Kasumi-1 (cell line): Measurements from ENCODE around the gene HAGH.
"Not testable (repeated sequence)": the region's sequence is repeated elsewhere in the genome, so short reads cannot be mapped to it uniquely, and the experiment has no call there.

ENCODE experiments used
- DNase-seq, 2 experiments: peaks; one replicate each; lab custom pipeline; 2025; lab: John Stamatoyannopoulos, UW

HAGH gene

DNA sequence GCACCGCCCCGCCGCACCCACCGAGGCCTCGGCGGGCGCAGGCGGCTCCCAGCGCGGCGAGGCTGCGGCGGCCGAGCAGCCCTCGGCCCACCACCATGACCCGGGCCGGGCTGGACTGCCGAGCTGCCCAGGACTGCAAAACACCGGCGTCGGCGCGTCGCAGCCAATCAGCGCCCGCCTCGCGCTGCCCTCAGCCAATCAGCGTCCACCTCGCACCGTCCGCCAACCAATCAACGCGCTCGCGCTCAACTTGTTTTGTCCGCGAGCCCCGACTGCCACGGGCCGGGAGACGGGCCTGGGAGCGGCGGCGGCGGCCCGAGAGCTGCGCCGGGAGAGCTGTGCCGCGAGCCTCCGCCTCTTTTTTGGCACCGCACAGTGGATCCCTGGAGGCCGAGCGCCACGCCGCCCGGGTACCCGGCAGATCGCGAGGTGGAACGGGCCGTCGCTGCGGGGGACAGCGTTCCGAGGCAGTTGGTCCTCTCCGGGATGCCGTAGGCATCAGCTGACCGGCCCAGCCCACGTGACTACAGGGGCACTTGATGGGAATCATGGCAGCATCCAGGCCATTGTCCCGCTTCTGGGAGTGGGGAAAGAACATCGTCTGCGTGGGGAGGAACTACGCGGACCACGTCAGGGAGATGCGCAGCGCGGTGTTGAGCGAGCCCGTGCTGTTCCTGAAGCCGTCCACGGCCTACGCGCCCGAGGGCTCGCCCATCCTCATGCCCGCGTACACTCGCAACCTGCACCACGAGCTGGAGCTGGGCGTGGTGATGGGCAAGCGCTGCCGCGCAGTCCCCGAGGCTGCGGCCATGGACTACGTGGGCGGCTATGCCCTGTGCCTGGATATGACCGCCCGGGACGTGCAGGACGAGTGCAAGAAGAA lies at the start of gene HAGH, which contains the start of gene FAHD1:
TSS of gene HAGH (minus strand) at position 135 of the 883 bp plus-strand sequence. CDS start at position 97, 38 bp downstream.
TSS of gene FAHD1 (plus strand) at position 516 of the 883 bp plus-strand sequence. CDS start at position 549, 33 bp downstream.
- DNase-seq, result peak; percentile 50

GRCh38 chr16:1876066-1876465 lies 49.4 kb upstream of the HAGH start:
- not testable (repeated sequence) for DNase-seq

- no peak for DNase-seq
These were observed 48.2 kb upstream of the HAGH start for GRCh38 chr16:1874854-1875253.

GRCh38 chr16:1871974-1872635 lies 45.5 kb upstream of the HAGH start, which contains the start of gene MEIOB:
Gene MEIOB, minus strand, starts transcription at chr16:1872164. Its CDS starts 3,989 bp downstream, at chr16:1868175.
- no peak for DNase-seq

- no peak for DNase-seq
These were observed 43.9 kb upstream of the HAGH start for GRCh38 chr16:1870365-1871082.

- no peak for DNase-seq
These were observed 39.5 kb upstream of the HAGH start for GRCh38 chr16:1865902-1866690.

- DNase-seq, result peak; percentile 3 to 6
These were observed 37.2 kb upstream of the HAGH start for GRCh38 chr16:1863681-1864460.

GRCh38 chr16:1862394-1862793 lies 35.8 kb upstream of the HAGH start:
- no peak for DNase-seq

DNA sequence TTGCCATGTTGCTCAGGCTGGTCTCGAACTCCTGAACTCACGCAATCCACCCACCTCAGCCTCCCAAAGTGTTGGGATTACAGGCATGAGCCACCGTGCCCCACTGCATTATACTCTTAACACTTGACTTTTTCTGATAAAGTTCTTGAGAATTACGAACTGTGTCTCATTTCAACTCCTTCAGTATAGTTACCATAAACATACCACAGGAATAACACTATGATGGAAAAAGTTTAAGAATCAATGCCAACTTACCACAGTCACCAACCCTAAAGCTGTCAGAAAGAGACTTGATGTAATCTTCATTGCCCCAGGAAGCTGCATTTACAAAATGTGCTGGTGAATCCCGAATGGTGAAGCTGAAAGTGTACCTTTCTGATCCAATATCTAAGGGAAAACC lies 35.1 kb upstream of the HAGH start:
- DNase-seq, result no peak

DNA sequence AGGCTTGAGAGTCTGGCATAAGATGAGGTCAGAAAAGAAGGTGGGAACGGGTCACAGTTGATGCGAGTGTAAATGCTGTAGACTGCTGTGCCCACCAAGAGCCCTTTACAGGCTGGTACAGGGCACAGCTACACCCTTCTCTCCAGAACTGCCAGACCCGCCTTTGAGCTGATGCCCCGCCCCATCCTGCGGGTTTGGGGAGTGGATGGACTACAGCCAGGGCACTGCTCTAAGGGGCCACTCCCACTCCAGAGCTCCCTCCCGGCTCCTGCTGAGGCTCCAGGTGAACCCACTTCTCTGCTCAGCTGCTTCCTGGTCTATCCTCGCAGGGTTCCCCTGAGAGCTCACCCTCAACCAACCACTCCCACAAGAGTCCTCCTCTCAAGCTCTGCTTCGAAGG lies 33.0 kb upstream of the HAGH start:
- no peak for DNase-seq

- no peak for DNase-seq
These were observed 31.7 kb upstream of the HAGH start for GRCh38 chr16:1858189-1858865.

GRCh38 chr16:1857433-1858097 lies 30.9 kb upstream of the HAGH start:
- DNase-seq, result no peak

DNA sequence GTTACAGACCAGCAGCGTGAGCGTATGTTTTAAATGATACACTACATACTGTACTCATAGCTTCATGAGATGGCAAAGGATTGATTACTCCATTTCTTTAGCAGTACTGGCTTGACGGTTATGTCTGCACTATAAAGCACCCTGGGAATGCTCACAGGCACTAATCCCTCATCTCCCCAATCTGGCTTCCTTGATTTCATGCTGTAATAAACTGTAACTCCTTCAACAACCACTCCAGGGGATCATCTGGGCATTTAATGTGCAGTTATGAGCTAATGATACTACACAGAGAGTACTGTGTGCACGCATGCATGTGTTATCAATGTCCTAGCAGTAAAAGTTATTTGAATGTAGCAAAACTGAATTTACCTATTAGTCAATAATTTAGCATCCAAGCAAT lies 25.2 kb upstream of the HAGH start:
- no peak for DNase-seq

- DNase-seq, result no peak
These were observed 24.4 kb upstream of the HAGH start for GRCh38 chr16:1850981-1851380.

DNA sequence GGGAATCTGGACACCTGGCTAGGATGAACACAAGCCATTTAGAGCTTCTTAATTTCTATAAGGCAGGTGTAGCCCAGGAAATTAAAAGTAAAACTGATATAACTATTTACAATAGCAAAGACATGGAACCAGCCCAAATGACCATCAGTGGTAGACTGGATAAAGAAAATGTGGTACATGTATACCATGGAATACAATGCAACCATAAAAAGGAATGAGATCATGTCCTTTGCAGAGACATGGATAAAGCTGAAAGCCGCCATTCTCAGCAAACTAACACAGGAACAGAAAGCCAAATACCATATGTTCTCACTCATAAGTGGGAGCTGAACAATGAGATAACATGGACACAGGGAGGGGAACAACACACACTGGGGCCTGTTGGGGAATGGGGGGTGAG lies 19.8 kb upstream of the HAGH start:
- no peak for DNase-seq

DNA sequence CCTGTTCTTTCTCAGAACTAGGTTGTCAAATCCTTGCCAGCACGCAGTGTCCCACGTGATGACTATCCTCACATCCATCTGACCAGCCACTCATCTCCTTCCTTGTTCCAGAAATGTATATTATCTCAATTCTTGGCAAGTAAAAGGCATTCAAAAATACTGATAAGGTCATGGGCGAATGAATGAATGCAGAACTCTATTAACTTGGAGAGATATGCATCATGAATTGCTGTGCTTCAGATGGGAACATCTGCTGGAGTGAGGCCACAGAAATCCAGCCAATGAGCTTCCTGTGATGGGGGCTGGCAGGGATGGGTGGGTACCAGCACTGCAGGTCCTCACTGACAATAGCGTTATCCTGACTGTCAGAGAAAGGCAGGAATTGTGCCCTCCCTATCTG lies 19.4 kb upstream of the HAGH start:
- no peak for DNase-seq

DNA sequence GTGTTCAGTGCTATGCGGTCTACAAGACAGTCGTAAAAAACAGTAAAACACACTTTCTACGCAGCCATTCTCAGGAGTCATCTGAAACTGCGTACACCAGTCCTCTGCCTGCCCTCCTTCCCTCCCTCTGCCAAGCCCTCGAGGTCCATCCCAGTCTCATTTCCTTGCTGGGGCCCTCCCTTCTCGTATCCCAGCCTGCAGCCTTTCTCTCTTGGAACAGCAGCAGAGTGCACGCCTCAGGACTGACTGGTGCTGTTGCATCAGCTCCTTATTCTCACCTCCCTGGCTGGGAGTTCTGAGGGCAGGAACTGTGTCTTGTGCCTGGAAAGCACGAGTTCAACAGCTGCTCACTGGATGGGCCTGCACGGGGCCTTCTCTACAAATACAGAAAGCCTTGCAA lies 12.9 kb upstream of the HAGH start:
- DNase-seq, result no peak

DNA sequence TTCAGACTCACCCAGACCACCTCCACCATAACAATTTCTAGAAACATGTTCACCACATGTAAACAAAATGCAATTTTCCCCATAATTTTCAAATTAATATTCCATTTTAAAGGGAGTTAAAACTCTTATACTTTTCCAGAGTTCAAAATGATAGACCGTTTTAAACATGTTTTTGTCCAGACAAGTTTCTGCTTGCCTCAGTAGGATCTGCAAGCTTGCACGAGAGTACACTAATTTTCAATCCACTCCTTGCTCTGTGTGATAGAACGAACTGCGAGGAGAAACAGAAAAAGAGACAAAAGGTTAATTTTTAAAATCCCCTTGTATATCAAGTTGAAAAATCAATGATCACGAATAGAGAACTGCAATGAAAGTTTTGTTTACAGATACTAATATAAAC lies 7.5 kb upstream of the HAGH start:
- DNase-seq, result no peak

DNA sequence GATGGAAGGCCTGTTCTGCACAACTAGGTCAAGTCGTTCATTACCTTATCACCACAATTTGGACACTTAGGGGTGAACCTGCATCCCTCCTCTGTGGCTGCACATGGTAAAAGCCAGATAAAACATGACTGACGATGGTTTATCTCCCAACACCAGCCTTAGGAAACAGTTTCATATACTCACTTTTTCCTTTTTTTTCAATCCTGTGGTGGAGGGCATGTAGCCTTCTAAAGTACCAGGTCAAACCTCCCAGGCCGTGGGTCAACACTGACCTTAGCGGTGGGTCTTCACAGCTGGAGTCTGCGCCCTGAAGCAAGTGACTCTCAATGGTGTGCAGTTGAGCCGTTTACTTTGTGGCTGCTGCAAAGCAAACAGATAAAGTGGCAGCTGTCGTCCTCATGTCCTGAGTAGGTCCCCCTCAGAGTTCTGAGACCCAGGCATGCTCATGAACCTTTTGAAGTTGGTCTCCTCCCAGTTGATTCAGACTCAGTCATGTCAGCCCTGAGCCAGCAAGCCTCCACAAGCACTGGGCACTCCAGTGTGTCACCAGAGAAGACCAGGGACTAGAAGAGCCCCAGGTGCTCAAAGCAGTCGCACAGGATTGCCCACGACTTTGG lies 6.3 kb upstream of the HAGH start:
- no peak for DNase-seq
